ENCODE results near the gene ETNK2.

The ETNK2 gene

DNA sequence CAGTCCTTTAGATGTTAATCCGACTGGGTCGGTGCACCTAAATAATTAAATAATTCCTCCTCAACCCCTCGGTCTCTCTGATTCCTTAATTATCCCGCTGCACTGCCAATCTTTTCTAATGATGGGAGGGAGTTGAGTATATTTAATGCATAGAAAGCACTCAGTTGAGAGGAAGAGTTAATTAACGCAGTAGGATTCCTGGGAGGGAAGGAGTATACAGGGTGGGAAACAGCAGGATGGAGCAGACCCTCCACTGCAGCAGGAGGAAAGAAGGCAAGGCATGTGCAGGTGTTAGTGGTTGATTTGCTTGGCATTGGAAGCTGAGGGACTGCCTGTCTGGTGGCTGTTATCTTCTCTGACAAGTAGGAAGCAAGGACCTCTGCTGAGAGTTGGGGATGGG, 24.2 kb upstream of the ETNK2 start:
- no peak for DNase-seq (ENCODE audit: low read depth)

DNA sequence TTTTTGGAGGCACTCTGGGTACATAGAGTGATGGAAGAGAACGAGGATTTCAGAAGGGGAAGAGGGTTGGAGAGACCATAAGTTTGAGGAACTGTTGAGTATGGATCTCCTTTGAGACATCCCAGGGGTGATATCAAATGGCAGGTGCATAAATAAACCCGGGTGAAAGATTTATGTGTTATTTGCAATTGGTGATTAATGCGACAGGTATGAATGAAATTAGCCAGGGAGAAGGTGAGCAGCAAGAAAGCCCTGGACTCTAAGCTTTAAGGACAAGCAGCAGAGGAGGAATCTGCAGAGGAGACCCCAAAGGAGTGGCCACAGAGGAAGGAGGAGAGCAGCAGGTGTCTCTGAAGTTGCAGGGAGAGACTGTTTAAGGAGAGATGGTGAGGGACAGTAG, 23.1 kb upstream of the ETNK2 start:
- DNase-seq (ENCODE audit: low read depth): no peak

DNA sequence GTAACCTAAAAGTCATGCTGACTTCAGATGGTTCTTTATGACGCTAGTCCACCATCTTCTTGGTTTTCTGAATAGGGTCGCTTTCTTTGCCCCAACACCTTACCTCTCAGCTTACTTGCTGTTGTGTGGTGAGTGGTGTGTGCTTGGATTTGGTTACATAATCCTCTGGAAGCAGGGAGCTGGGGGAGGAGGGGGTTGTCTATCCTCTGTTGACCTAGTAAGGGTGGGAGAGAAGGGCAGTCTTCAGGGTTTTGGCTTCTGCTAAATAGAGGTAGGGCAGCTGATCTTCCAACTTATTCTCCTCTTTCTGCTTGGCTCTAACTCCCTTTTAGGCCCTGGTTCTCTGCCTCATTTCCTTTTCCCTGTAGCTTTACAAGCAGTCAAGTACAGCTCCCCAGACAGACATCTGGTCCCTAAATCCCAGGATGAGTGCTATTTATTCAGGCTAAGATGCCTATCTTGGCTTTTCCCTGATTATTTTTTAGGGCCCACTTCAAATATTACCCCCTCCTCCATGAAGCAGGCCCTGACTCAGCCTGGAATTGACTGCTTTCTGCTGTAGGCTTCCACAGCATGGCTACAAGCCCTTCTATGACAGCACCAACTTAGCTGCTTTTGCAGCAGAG, 20.7 kb upstream of the ETNK2 start:
- DNase-seq (ENCODE audit: low read depth): no peak

DNA sequence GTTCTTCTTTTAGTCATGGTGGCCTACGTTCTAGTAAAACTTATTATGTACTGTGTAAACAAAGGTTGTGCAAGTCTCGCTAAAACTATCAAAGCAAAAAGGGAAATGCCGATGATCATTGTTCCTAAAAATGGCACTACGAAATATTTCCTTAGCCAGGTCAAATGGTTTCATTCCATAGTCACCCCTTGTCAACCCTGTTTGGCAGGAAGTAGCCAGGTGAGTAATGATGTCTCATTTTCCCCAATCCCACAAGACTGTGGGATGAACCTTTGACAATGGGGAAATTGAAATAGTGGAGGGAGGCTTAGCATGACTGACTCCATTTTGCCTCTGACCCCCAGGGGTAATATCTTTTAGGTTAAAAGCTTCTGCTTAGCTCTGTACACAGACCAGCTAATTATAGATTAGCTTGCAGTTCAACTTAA, 19.9 kb upstream of the ETNK2 start:
- no peak for DNase-seq (ENCODE audit: low read depth)

DNA sequence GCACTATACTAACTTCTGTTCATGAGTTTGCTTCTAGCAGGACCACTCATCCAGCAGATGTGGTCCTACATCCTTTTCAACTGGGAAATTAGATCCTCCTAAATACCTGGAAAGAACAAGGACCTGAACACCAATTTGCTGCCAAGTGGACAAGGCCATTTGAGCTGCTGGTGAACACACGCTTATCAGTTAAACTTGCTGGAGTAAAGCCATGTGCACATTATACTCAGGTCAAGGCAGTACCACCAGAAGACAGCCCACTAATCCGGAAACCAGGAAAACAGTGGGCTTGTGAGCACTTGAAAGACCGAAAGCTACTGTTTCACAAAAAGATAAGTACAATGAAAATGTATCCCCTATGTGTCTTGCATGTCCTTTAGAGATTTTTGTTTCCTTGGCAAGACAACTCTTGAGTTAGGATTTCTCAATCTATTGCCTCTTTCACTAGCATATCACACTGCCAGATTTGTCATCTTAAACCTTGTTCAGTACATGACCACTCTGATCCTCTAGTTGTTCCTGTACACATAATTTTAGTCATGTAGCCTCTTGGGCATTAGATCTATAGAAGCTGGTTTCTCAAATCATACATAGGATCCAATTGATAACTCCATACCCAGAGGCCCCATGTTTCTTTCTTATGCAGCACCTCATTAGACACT, 18.8 kb upstream of the ETNK2 start:
- no peak for DNase-seq (ENCODE audit: low read depth)

DNA sequence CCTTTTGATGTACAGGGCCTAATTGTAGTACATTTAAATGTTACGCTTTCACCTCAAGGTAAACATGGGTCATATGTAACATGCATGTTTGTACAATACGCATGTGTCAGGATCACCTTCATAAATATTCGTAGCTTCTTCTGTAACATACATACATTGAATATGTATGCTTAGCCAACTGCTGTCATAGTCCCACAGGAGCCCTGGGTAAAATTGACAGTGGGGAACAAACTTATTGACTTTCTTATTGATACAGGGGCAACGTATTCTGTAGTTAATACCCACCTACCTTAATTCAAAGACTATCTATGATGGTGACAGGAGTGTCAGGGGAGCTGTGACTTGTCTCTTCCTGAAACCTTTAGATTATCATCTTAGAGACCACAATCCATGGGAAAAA, 18.0 kb upstream of the ETNK2 start:
- DNase-seq (ENCODE audit: low read depth): no peak

DNA sequence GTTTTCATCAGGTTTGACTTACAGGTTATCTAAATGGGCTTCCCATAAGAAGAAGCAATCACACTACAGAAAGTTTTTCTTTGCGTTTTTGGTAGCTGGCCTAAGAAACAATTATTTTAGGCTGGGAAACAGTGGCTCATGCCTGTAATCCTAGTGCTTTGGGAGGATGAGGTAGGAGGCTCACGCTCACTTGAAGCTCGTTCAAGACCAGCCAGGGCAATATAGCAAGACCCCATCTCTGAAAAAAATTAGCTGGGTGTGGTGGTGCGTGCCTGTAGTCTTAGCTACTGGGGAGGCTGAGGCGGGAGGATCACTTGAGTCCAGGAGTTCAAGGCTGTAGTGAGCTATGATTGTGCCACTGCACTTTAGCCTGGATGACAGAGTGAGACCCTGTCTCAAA, 15.9 kb upstream of the ETNK2 start:
- DNase-seq (ENCODE audit: low read depth): no peak

DNA sequence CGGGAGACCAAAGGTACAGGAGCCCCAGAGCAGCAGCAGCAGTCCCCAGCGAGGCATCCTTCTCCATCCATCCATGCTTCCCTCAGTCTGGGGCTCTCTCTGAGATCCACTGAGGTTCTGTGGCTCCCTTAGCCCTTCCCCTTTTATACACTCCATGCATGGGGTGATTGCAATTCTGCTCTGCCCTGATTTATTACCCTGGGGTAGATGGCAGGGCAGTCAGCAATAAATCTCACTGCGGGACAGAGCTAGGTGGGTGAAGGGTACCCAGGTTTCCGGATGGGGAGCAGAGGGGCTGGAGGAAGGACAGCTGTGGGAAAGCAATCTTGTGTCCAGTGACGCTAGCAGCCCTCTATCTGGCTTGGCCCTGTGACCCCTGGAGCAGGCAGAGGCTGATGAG, 14.4 kb upstream of the ETNK2 start, which contains the start of gene REN:
Gene REN (minus strand): TSS at position 119 of the 400 bp plus-strand sequence. CDS start 44 bp downstream, at position 75.
- DNase-seq (ENCODE audit: low read depth): no peak

DNA sequence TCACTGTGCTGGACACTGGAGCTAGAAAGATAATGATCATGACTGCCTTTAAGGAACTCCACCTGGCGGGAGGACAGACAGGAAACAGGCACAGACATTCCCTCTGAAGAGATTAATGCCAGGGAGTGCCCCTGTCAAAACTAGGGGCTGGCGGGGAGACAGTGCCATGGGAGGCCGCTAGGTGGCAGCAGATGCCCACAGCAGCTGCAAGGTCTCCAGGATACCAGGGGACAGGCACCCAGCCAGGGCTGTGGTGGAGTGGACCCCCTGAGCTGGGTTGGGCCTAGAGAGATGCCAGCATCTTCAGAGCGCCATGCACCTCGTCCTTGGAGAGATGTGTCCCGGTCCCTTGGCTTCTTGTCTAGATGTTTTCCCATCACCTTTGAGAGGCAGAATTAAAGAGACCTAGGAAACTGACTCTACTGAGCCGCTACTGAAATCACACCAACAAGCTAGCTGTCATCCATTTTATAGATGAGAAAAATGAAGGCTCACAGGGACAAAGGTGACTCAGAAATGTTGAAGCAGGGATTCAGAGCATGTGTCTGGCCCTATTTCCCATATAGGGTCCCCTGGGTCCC, 10.7 kb upstream of the ETNK2 start:
- peak; percentile 67 for DNase-seq (ENCODE audit: low read depth)

DNA sequence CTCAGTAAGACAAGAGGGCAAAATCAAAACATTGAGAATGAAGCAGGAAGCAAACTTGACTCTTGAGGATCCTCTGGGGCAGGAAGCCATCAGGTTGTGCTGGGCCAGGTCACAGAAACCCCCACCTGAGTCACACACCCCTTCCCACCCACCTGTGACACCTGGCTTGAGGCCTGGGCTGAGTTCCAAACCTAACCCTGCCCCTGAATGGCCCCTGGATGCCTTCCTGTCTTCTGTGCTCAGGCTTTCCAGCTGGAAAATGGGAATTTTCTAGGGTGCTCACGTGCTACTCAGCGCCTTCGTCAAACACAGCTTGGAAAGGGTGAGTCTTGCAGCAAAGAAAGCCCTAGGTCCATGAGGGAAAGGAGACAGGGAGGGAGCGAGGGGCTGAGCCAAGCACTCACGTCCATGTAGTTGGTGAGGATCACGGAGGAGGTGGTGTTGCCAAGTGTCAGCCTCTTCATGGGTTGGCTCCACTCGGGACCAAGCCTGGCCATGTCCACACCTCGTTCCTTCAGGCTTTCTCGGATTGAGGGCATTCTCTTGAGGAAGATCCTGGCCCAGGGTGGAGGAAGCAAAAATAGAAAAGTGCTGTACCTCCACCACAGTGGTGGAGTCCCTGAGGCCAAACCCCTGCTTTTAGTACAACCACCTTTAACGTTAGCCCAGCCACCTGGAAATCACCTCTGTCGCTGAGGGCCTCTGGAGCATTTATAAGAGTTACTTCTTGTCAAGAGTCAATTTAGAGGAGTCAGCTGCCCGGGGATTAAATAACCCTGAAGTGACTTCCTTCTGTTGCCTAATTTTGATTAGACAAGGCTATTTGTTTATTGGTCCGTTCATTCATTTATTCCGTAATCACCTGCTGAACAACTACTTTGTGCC, 10.0 kb upstream of the ETNK2 start:
- no peak for DNase-seq (ENCODE audit: low read depth)

DNA sequence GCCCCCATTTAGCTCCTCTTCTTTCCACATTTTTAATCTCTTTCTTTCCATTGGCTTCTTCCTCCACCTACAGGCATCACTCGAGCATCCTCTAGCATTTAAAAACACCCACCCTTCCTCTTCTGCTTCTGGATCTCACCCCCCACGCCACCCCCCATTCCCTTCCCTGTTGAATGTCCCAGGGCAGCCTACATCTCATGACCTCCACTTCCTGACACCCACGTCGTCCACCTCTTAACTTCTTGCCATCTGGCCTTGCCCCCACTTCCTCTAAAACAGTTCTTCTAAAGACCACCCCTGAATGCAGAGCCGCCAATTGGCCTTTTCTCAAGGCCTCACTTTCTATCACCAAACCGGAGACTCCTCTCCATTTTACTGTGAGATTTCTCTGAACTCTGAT, 6.1 kb upstream of the ETNK2 start:
- DNase-seq (ENCODE audit: low read depth): no peak

DNA sequence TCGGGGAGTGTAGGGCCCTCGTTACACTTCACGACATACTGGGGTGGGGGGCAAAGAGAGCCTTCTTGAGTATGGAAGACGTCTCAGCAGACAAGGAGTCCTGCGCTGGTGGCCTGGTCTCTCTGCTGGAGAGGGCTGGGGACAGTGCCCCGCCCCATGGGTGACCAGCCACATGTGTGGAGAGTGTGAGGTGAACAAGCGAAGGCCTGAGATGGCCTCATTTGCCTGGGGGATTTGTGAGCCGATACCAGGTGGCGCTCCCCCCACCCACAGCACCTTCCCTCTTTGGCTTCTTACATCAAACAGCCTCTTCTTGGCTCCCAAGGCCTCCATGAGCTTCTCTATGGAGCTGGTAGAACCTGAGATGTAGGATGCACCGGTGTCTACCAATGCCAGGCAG, 4.0 kb upstream of the ETNK2 start:
- no peak for DNase-seq (ENCODE audit: low read depth)

DNA sequence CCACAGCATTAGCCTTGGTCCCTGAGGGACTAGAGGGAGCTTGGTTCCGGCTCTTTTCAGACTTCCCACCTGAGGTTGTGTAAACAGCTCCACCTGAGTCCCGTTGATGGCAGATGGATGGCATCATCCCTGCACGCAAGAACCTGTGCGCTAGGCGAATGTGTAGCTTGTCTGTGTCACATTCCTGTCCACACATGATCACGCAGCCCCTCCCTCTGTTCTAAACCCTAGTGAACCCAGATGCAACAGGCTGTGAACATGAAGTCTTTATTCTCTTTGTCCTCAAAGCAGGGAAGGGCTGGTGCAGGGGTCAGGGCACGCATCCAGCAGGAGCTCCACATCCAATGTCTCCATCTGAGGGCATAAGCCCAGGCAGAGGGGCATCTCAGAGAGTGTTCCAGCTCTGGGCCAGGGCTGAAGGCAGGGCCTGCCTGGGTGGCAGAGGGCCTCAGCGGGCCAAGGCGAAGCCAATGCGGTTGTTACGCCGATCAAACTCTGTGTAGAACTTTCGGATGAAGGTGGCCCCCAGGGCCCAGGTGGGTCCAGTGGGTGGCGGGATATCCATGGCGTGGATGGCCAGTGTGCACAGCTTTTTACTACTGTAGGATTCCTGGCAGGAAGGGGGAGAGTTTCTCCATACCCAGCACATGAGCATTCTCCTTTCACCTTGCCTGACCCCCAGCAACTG, 2.9 kb upstream of the ETNK2 start:
- no peak for DNase-seq (ENCODE audit: low read depth)

DNA sequence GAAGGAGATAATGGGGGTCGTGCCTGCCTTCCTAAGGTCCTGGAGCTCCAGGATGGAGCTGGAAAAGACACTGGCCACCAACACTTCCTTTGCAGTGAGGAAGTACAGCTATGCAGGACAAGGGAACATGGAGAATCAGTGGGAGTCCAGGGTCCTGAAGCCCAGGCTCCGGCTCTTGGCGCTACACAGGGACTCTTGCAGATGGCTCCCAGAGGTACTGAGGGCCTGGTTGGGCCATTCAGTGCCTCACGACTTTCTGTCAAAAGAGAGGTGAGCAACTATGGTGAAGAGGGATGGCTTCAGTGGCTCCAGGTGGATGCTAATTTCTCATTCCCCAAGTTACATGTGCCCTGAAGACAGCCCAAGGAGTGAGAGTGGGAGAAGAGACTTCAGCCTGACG, 1.8 kb upstream of the ETNK2 start:
- DNase-seq (ENCODE audit: low read depth): no peak

DNA sequence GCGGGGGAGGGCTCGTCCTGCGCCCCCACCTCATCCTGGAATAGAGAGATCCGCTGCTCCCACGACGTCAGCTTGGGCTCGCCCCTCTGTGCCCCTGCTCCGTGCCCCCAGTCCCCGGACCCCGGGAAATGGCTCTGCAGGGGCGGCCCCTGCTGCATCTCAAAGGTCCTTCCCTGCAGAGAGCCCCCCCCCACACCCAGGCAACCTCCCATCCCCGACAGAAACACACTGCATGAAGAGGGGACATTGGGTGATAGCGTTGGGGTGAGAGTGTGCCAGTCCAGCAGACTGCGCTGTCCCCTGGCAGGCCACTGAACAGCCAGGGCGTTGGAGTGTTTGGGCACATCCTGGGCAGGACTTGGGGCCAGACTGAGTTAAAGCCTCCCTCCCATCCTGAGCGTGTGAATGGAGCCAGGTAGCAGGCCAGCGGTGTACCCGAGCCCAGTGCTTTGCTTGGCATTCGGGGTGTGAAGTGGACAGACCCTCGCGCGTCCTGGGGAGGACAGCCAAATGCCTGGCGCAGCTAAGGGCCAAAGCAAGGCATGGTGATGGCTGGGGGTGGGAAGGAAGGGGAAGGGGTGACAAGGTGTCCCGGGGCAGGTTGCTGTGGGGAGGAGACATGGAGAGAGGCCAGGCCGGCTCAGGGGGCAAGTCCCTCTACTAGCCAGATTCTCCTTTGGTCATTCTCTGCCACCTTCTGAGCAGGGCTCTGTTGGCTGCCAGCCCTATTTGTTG, 633 bp upstream of the ETNK2 start:
- DNase-seq (ENCODE audit: low read depth): no peak

DNA sequence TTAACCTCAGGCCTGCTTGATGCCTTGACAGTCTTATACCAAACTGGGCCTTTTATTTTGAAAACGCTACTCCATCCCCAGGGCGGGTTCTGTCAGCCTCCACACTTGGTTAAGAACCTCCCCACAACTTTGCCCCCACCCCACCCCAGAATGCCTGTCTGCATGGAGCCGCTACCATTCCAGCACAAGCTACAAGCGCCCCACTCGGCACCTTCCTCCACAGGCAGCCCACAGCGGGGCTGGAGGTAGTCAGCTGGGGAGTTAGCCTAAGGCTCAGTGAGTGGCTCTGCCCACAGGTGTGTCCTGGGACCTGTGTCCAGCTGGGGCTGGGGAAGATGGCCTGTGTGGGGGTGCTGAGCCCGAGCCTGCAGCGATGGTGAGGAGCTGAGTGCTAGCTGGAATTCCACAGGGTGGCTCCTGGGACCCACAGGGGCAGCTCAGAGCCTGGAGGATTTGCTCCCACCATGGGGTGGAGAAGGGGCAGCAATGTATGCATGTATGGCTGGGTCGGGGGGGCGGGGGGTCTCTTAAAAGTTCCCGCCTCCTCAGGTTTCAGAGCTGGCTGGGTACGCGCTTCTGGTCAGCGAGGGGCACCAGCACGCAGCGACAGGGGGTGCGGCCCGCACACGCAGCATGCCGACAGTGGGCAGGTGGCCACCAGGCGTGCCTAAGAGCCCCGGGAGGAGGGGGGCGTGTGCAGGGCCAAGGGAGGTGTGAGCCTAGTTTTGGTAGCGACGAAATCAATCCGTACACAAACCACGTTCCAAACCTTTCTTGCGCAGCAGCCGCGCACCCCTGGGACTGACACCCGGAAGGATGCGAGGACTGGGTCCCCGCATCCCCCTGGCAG, 917 bp downstream of the ETNK2 start:
- no peak for DNase-seq (ENCODE audit: low read depth)

DNA sequence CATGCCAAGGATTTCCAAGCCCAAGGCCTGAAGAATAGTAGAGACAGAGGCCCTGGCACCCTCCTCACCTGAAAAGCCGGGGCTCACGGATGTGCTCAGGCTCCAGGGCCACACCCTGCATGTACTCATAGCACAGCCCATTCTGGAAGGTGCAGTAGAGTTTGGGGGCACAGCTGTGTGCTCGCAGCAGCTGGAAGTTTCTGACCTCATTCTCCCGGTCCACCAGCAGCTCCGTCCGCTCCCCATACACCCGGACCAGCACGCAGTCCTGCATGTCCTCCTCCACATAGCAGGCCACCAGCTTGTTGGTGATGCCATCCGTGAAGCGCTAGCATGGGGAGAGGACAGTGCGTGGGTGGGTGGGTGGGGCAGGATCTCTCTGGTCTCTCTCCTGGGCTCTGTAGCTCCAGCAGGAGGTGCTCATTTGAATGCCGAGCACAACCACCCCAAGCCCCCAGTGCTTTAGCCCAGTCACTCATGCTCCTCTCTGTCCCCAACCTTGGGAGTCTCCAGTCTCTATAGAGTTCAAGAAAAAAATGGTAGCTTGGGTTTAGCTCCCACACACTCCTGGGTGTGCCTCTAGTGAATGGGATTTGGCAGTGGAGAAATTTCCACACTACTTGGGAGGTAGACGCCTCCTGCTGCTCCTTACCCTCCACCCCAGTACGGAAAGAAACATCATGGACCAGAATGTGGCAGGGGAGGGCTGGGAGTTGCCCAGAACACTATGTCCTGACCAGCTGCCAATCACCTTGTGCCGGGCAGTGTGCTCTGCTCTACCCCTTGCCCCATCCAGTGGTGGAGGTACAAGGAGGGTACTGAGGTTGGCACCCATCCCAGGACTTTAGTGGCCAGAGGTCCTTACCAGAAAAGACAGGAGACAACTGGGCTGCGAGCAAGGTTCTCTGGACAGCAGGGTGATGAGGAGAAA, 1.9 kb downstream of the ETNK2 start:
- no peak for DNase-seq (ENCODE audit: low read depth)

DNA sequence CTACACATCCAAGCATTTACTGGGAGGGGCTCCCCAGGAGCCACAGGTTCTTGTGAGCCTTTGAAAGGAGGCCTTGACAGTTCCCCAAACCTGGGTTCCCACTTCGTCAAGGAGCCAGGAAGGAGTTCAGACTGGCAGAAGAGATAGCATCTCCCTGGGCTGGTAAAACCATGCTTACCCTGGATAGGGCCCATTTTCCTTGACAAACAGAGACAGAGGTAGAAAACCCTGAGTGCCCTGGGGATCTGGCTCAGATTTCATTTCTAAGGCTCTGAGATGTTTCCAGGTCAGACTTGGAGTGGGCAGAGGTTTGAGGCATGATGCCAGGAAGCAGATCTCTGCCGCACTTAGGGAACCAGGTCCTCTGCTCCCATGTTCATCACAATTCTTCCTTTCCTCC, 2.7 kb downstream of the ETNK2 start:
- DNase-seq (ENCODE audit: low read depth): no peak
